AG10803 (cell line): Measurements from ENCODE around the gene CBX5.
"Not testable (repeated sequence)": the region's sequence is repeated elsewhere in the genome, so short reads cannot be mapped to it uniquely, and the experiment has no call there.

ENCODE experiments used
- DNase-seq: peaks from one replicate; pipeline ENCODE4 v3.0.0; 2010; ENCODE audit warnings: low read depth
- H3K4me3 ChIP-seq: 2 replicates; pipeline ENCODE4 v1.5.1; 2011; ENCODE audit warnings: mild to moderate bottlenecking, low read length, control low read depth
- TF ChIP-seq, protein P1 (sequence below): conservative IDR thresholded peaks from 2 replicates; pipeline ENCODE4 v1.5.1; 2011; ENCODE audit warnings: mild to moderate bottlenecking, low read length, control low read depth, inconsistent platforms

Gene CBX5

DNA sequence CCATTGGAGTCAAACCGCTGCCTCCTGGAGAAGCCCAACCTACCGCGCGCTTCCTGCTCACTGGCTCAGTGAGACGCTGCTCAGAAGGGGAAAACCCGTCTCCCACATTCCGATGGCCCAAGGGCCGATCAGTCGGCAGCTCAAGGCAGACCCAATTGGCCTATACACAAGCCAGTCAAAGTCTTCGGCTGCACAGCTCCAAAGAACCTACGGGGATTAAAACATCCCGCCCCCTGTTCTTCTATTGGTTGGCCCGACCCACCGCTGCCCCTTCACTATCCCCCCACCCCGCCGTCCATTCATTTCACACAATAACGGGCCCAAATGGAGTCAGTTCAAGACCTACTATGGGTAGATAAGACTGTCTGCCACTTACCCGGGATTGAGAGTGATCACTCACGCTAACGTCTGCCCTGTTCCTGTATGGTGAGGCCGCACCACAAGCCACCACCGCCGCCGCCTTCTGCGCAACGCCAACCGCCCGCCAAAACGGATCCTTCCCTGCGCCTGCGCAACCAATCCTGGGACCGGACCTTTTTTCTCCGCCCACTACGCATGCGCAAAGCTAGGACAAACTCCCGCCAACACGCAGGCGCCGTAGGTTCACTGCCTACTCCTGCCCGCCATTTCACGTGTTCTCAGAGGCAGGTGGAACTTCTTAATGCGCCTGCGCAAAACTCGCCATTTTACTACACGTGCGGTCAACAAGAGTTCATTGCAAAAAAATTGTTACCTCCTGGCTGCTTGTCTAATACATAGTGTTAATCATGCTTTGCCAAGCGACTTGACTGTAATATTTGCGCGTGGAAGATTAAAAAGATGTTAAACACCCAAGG lies at the start of gene CBX5:
CBX5 (minus strand) TSS at position 491 of the 836 bp plus-strand sequence. CDS start 22,472 bp downstream, outside the sequence.
- DNase-seq, result peak; percentile 100
- TF ChIP-seq, protein P1, sequence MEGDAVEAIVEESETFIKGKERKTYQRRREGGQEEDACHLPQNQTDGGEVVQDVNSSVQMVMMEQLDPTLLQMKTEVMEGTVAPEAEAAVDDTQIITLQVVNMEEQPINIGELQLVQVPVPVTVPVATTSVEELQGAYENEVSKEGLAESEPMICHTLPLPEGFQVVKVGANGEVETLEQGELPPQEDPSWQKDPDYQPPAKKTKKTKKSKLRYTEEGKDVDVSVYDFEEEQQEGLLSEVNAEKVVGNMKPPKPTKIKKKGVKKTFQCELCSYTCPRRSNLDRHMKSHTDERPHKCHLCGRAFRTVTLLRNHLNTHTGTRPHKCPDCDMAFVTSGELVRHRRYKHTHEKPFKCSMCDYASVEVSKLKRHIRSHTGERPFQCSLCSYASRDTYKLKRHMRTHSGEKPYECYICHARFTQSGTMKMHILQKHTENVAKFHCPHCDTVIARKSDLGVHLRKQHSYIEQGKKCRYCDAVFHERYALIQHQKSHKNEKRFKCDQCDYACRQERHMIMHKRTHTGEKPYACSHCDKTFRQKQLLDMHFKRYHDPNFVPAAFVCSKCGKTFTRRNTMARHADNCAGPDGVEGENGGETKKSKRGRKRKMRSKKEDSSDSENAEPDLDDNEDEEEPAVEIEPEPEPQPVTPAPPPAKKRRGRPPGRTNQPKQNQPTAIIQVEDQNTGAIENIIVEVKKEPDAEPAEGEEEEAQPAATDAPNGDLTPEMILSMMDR, result no peak
- H3K4me3 ChIP-seq, result peak within 1 kb of the TSS; percentile 96

DNA sequence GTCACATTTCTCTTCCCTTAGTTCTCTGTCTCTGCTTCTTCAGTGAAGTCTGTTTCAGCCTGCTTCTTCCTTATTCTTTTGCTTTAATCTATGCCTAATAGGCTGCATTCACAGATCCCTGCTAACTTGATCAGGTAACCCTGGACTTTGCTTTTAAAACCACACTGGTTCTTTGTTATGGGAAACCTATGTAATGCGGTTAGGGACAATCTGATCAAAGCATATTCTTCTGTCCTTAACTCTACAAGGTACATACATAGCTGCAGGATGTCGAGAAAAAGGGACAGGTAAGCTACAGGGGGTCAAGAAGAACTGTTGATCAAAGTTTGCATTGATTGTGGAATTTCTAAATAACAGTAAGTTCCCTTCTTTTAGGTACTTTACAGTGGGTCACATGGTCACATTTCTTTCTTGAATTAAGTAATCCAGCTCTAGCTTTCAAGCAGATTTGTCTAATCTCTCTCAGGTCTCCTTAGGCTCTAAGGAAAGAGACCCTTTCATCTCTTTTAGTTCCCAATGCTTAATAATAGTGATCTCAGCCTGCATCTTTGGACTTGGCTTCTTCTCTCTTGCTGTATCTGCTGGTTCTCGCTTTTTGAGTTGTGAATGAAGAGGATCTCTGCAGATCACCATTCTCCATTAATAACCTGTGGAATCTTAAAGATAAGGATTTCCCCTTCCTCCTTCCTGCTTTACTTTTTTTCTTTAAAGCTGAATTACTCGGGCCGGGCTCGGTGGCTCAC lies 48.8 kb upstream of the CBX5 start:
- TF ChIP-seq, protein P1, result no peak
- DNase-seq, result no peak
- H3K4me3 ChIP-seq, result no peak overlapping the region

DNA sequence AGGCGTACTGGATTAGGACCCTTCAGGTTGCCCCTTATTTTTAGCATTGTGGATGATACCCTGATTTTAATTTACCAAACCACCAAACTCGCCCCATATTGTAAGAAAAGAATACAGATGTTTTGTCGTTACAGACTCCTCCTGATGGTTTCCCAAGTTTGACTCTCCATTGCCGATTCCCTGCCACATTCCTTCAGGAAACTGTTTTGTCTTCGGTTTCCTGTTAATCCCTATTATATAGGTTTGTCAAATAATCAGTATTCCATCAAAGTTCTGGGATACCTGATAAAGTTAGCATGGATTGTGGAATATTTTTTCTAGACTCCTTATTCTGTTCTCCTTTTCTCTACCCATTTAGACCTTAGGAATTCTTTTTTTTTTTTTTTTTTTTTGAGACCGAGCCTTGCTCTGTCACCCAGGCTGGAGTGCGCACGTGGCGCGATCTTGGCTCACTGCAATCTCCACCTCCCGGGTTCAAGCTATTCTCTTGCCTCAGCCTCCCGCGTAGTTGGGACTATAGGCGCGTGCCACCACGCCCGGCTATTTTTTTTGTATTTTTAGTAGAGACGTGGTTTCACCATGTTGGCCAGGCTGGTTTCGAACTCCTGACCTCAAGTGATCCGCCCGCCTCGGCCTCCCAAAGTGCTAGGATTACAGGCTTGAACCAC lies 45.7 kb upstream of the CBX5 start:
- not testable (repeated sequence) for DNase-seq
- H3K4me3 ChIP-seq, result peak overlapping the region; percentile 97

DNA sequence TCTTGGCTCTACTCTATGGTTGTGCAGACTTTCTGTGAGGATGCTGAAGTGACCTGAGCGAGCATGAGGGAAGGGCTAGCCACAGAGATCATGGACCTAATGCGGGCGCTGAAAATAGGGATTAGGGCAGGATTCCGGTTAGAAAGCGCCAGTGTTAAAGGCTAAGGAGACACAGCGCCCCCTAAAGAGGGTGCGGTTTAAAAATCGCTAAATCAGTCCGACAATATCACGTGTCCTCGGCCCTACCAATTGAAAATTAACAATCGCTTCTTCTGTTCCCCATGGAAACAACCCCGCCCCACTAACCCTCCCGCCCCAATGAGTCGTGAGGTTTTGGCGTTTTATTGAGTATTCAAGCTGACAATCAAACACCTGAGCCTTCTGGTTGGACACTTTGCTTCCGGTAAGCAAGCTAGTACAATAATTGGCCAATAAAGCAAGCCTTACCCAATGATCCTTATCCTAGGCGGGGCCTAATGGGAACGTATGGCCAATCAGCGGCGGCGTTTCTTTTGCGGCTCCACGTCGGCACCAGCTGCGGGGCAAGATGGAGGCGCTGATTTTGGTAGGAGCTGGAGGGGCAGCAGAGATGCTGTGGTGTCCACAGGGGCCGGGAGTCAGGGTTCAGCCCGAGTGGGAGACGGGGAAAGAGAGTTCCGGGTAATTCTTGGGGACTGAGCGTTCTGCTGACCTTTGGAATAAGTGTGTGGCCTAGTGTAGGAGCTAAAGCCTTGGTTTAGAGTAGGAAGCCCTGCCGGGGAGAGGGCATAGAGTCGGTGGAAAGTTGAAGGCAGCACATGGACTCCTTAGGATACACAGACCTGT lies 44.9 kb upstream of the CBX5 start, which contains the start of gene COPZ1:
COPZ1 (plus strand) TSS at position 515 of the 825 bp plus-strand sequence; CDS start at position 548, 33 bp downstream.
- H3K4me3 ChIP-seq, result peak within 1 kb of the TSS; percentile 97
- TF ChIP-seq, protein P1, result peak; percentile 77
- DNase-seq, result peak; percentile 100

DNA sequence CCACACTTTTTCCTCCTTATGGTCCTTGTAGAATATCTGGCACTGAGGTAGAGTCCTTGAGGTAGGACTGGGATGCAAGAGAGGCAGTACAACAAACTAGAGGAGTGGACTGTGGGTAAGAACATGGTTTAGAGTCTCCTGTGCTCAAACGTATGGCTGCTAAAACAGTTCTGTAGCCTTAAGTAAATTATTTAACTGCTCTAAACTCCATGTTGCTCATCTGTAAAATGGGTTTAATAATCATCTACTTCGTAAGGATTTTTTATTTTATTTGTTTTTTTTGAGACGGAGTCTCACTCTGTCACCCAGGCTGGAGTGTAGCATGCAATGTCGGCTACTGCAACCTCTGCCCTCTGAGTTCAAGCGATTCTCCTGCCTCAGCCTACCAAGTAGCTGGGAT lies 41.4 kb upstream of the CBX5 start:
- TF ChIP-seq, protein P1, result no peak
- DNase-seq, result no peak
- no peak overlapping the region for H3K4me3 ChIP-seq

DNA sequence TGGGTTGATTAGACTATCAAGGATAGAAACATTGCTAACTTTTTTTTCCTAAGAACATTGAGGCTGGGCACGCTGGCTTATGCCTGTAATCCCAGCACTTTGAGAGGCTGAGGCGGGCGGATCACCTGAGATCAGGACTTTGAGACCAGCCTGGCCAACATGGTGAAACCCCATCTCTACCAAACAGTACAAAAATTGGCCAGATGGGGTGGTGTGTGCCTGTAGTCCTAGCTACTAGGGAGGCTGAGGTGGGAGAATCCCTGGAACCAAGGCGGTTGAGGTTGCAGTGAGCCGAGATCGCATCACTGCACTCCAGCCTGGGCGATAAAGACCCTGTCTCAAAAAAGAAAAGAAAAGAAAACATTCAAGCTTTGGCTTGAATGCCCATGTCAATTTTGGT lies 32.4 kb upstream of the CBX5 start:
- DNase-seq, result not testable (repeated sequence)

DNA sequence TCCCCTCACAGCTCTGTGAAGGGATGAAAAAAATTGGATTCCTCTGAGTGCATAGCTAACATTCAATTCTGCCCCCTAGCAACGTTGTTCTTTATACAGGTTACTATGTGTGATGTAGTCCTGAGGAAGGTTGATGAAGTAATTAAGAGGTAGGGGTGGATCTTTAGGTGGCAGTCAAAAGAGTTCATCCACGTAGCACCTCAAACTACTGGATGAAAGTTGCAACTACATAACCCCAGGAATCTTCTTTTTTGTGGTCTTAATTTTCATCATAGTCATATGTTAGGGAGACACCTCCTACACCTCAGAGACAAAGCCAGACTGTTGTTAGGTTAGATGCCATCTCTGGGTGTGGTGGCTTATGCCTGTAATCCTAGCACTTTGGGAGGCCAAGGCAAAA lies 31.1 kb upstream of the CBX5 start:
- TF ChIP-seq, protein P1, result no peak
- DNase-seq, result no peak
- H3K4me3 ChIP-seq, result no peak overlapping the region

More for the DNA sequence above, 32.4 kb upstream of the CBX5 start:
- H3K4me3 ChIP-seq, result not testable (repeated sequence)
